ENCODE measurements around the gene CDCA7L.

DNA sequence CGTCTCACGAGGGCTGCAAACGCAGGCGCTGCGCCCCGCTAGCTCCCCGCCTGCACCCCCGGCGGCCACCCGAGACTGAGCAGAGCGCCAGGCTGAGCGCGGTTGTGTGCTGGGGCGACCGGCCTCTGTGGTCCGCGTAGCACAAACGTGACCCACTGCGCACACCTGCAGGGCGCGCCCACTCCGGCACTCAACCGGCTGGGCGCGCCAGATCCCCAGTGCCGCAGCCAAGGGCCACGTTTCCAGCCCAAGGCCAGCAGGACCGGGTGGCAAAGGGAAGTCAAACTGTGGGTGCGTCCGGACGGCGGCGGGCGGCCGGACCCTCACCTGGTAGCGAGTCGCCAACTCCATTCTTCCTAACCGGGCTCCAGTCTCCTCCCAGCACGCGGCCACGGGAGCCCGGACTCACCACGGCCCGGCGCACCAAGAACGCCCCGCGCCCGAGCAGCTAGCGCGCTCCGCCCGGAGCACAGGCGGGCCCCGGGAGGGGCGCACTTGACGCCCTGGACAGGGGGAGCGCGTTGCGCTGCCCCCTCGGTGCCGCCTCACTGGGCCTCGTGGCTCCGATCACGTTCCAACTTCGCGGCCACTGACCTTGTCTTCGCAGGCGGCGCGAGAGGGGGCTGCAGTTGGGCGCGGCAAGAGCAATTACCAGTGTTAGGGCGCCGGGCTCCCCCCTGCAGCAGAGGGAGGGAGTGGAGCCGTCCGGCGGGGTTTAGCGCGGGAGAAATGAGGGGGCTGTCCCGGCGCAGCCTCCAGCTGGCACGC, at the start of gene CDCA7L:
- TF ChIP-seq, protein P1, sequence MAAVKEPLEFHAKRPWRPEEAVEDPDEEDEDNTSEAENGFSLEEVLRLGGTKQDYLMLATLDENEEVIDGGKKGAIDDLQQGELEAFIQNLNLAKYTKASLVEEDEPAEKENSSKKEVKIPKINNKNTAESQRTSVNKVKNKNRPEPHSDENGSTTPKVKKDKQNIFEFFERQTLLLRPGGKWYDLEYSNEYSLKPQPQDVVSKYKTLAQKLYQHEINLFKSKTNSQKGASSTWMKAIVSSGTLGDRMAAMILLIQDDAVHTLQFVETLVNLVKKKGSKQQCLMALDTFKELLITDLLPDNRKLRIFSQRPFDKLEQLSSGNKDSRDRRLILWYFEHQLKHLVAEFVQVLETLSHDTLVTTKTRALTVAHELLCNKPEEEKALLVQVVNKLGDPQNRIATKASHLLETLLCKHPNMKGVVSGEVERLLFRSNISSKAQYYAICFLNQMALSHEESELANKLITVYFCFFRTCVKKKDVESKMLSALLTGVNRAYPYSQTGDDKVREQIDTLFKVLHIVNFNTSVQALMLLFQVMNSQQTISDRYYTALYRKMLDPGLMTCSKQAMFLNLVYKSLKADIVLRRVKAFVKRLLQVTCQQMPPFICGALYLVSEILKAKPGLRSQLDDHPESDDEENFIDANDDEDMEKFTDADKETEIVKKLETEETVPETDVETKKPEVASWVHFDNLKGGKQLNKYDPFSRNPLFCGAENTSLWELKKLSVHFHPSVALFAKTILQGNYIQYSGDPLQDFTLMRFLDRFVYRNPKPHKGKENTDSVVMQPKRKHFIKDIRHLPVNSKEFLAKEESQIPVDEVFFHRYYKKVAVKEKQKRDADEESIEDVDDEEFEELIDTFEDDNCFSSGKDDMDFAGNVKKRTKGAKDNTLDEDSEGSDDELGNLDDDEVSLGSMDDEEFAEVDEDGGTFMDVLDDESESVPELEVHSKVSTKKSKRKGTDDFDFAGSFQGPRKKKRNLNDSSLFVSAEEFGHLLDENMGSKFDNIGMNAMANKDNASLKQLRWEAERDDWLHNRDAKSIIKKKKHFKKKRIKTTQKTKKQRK (IDR thresholded peaks at IDR 0.05; ENCODE audit: low read length) = no peak
- TF ChIP-seq ZNF10 (CRISPR knock-in tag; IDR thresholded peaks at IDR 0.05; ENCODE audit: borderline replicate concordance, low read depth) (no peak), ZNF564 (CRISPR knock-in tag; IDR thresholded peaks at IDR 0.05) (no peak), BATF2 (CRISPR knock-in tag; IDR thresholded peaks at IDR 0.05) (no peak), POLR2A (IDR thresholded peaks at IDR 0.05; ENCODE audit: insufficient read depth in 1 of 2, low read depth in 2 of 2, low read length in 2 of 2) (no peak), ZNF138 (CRISPR knock-in tag; IDR thresholded peaks at IDR 0.05; ENCODE audit: low read depth) (no peak), TGIF2 (CRISPR knock-in tag; IDR thresholded peaks at IDR 0.05) (no peak), TAF1 (CRISPR knock-in tag; IDR thresholded peaks at IDR 0.05) (no peak), ZBTB2 (CRISPR knock-in tag; IDR thresholded peaks at IDR 0.05; ENCODE audit: low read depth) (no peak), RFX5 (IDR thresholded peaks at IDR 0.05; ENCODE audit: low read depth, low read length) (no peak), SP1 (IDR thresholded peaks at IDR 0.05) (no peak), SP1 (CRISPR knock-in tag; IDR thresholded peaks at IDR 0.05) (no peak)
- TF ChIP-seq, protein P2, sequence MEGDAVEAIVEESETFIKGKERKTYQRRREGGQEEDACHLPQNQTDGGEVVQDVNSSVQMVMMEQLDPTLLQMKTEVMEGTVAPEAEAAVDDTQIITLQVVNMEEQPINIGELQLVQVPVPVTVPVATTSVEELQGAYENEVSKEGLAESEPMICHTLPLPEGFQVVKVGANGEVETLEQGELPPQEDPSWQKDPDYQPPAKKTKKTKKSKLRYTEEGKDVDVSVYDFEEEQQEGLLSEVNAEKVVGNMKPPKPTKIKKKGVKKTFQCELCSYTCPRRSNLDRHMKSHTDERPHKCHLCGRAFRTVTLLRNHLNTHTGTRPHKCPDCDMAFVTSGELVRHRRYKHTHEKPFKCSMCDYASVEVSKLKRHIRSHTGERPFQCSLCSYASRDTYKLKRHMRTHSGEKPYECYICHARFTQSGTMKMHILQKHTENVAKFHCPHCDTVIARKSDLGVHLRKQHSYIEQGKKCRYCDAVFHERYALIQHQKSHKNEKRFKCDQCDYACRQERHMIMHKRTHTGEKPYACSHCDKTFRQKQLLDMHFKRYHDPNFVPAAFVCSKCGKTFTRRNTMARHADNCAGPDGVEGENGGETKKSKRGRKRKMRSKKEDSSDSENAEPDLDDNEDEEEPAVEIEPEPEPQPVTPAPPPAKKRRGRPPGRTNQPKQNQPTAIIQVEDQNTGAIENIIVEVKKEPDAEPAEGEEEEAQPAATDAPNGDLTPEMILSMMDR (CRISPR knock-in tag; IDR thresholded peaks at IDR 0.05) = no peak
